Heart left ventricle (tissue), 16 donors: Measurements from ENCODE around the gene TCF7. TPM values are rescaled to one million over a fixed set of nuclear protein-coding genes. Genes with fewer than 3 reads are reported as not detected.

ENCODE experiments used
- ATAC-seq, 4 donors: fragments of 200-7000 bp; cut with Tn5 transposase; one replicate each; pipeline ENCODE4 v1.9.1; 2020 to 2022; ENCODE audit warnings: moderate library complexity in 4 of 4, mild to moderate bottlenecking in 3 of 4, moderate number of reproducible peaks in 1 of 4
- DNase-seq, 5 donors: peaks; one replicate each; pipeline ENCODE4 v3.0.0-alpha.2; 2020
- H3K27ac ChIP-seq, 12 donors: fragments of 200-600 bp; sonication (generic) in 4 of 12; one replicate each; pipeline versions ENCODE4 v1.5.0 to v1.8.0; 2016 to 2022; ENCODE audit warnings: mild to moderate bottlenecking in 2 of 12
- H3K27me3 ChIP-seq, 9 donors: fragments of 200-600 bp; sonication (generic) in 2 of 9; one replicate each; pipeline versions ENCODE4 v1.5.1 to v1.8.0; 2016 to 2022; ENCODE audit warnings: mild to moderate bottlenecking in 3 of 9
- H3K36me3 ChIP-seq, 9 donors: fragments of 200-600 bp; sonication (generic) in 2 of 9; one replicate each; pipeline versions ENCODE4 v1.5.0 to v1.8.0; 2018 to 2022; ENCODE audit warnings: mild to moderate bottlenecking in 2 of 9
- H3K4me1 ChIP-seq, 12 donors: fragments of 200-600 bp; sonication (generic) in 4 of 12; one replicate each; pipeline versions ENCODE4 v1.5.0 to v1.8.0; 2016 to 2022; ENCODE audit warnings: mild to moderate bottlenecking in 3 of 12
- H3K4me3 ChIP-seq, 12 donors: fragments of 200-600 bp; sonication (generic) in 4 of 12; one replicate each; pipeline versions ENCODE4 v1.5.0 to v1.8.0; 2017 to 2022; ENCODE audit warnings: mild to moderate bottlenecking in 9 of 12, moderate library complexity in 4 of 12
- H3K9me3 ChIP-seq, 12 donors: fragments of 200-600 bp; sonication (generic) in 4 of 12; one replicate each; pipeline versions ENCODE4 v1.5.0 to v1.8.0; 2016 to 2022; ENCODE audit warnings: mild to moderate bottlenecking in 1 of 12
- POLR2A ChIP-seq, 2 donors: fragments of 450-650 bp; IDR thresholded peaks; one replicate each; pipeline ENCODE4 v1.6.1; 2017; ENCODE audit warnings: antibody characterized with exemption in 2 of 2, mild to moderate bottlenecking in 2 of 2, moderate library complexity in 2 of 2
- WGBS, 4 donors: extraction: QIAGEN DNeasy Blood & Tissue Kit in 2 of 4; methylation state at CpG; one replicate each; pipeline versions ENCODE4 v1.1.5 to v1.1.7; 2013 to 2018; 5-methylcytosine and 5-hydroxymethylcytosine counted together
- intact Hi-C, 10 donors: fragments of 100-400 bp; cut with DNase I; formaldehyde crosslinking; loops; one replicate each; pipeline versions ENCODE4 v1.11.1 to v1.14.2; 2022
- polyA plus RNA-seq, 2 donors: library from polyadenylated mRNA; stranded (reverse); fragments of 200-250 nt; gene quantifications; one replicate each; pipeline ENCODE4 v1.2.3, GENCODE V29; 2013
- total RNA-seq, 9 donors: library from RNA; depleted of rRNA in 2 of 9; stranded (reverse); fragments of >200 nt in 2 of 9; fragmentation: NEBNext Ultra II Directional in 3 of 9; extraction: Animal tissue kit (Norgen Biotek cat#: 25700) in 3 of 9; gene quantifications; one replicate each; pipeline versions ENCODE4 v1.1.0 to v1.2.4, GENCODE V29; 2016 to 2023
- TF ChIP-seq, protein P1 (sequence below), 12 donors: fragments of 200-600 bp; sonication (generic) in 4 of 12; IDR thresholded peaks; one replicate each; pipeline versions ENCODE4 v1.5.0 to v1.8.0; 2018 to 2022; ENCODE audit warnings: antibody characterized with exemption in 12 of 12, mild to moderate bottlenecking in 5 of 12
- donor health status: ischemic (EF 13 %, LVEDD 7.1; RV severe dilation, severe dysfunction).
- donor health status: healthy with polysubstance abuse.
- donor health status: DM: no; HTN: yes; CAD: no.
- donor health status: DM: no; HTN: no; CAD: no.
- donor health status: ischemic (EF 25% LVEDD 6.9; RV normal size, moderate dysfunction).
- donor health status: ischemic (EF 25% LVEDD 5.7; RV mildly dilated, moderate dysfunction).
- donor health status: healthy.
- donor health status: DM: yes; HTN: yes; CAD: no.
- donor health status: ischemic (EF 35%, LVEDD 5.7; RV mildly dilated, moderate dysfunction).
- donor health status: nonischemic (EF 11% LVEDD 7.7; RV severe dilation, severe dysfunction).
- donor health status: DM: yes; HTN: yes; CAD: no.
- donor health status: PGD.
- donor health status: ischemic (EF 29% LVEDD 5.4; RV normal size, mild dysfunction).
- donor health status: nonischemic (EF 23%, LVEDD 6.1; RV moderate dilation, normal function).

TCF7 gene
- total and polyA plus RNA-seq, 11 donors, result 0.79 to 5.2 (median 1.9) TPM

DNA sequence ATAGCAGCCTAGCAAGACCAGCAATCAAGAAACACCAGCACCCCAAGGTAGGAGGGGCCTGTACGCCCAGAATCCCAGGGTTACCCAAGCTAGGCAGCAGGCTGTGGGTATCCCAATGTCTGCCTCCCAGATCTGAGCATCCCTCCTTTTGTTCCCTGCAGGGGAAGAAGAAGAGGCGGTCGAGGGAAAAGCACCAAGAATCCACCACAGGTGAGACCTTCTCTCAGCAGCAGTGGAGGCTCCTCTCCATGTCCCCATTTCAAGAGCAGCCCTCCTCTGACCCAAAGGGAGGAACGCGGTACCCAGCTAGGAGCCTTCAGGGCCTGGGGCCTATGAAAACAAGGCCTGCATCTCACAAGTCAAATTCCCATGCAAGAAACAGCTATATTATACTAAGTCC is 28.9 kb downstream of the TCF7 start:
- TF ChIP-seq, protein P1, sequence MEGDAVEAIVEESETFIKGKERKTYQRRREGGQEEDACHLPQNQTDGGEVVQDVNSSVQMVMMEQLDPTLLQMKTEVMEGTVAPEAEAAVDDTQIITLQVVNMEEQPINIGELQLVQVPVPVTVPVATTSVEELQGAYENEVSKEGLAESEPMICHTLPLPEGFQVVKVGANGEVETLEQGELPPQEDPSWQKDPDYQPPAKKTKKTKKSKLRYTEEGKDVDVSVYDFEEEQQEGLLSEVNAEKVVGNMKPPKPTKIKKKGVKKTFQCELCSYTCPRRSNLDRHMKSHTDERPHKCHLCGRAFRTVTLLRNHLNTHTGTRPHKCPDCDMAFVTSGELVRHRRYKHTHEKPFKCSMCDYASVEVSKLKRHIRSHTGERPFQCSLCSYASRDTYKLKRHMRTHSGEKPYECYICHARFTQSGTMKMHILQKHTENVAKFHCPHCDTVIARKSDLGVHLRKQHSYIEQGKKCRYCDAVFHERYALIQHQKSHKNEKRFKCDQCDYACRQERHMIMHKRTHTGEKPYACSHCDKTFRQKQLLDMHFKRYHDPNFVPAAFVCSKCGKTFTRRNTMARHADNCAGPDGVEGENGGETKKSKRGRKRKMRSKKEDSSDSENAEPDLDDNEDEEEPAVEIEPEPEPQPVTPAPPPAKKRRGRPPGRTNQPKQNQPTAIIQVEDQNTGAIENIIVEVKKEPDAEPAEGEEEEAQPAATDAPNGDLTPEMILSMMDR (IDR thresholded peaks at IDR 0.05), result no peak
- no peak for TF ChIP-seq POLR2A (IDR thresholded peaks at IDR 0.05)
- WGBS, 4 donors, result 85 to 99% (median 96%) methylated on average over 5 of the region's 5 CpGs
- H3K27ac ChIP-seq, result no peak overlapping the region
- no peaks in the 10 kb centered on the region for H3K9me3 ChIP-seq
- peaks cover 0 to 42% (median 21%) of the 10 kb centered on the region in 12 donors for H3K4me1 ChIP-seq
- H3K36me3 ChIP-seq, result peaks cover 0 to 93% (median 49%) of the 10 kb centered on the region in 9 donors
- no peaks in the 10 kb centered on the region for H3K27me3 ChIP-seq
- no peak overlapping the region for H3K4me3 ChIP-seq
- intact Hi-C loops, result loop anchor here in 5 of 10 donors (1.0 to 5.0 kb wide), 5 partner anchors 40 to 103 kb away; no protein-coding TSS in a partner anchor
- DNase-seq (peak in 1 of 5 donors; percentile 2), ATAC-seq (no peak)

DNA sequence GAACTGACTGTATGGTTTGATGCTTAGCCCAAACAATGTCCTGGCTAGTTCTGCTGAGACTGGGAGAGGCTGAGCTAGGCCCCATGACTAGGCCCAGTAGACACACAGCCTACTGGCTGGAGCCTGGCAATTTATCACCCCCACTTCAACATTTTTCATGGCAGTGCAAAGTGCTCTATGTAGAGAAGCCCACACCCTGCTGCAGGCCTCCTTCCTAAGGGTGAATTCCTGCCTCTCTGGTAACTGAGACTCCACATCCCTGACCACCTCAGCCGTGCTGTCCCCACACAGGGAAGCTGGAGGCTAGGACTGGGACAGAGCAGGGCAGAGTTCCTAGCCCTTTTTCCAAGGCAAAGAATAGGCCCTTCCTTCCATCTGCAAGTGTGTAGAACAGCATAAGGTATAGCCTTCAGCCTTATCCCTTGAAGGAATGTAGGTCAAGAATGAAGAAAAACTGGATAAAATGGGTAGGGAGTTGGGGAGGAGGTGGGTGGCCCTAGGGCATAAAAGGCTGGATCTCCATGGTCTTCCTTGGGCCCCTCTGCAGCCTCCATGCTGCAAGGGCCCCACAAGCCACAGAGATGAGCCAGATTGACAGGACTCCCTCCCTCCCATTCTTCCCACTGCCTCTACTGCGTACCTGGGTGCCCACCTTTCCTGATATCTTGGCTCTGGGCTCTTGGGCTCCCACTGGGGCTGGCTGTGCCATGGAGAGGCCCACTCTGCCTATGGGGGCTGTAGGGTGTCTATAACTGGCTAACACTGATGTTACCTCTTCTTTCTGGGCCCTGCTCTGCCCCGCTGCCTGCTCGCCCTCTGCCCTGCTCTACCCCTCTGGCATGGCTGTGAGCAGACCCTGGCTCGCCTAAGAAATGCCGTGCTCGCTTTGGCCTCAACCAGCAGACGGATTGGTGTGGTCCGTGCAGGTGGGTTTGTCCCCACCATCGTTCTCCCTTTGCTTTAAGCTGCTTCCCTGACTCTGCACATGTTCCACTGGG is 29.8 kb downstream of the TCF7 start:
- intact Hi-C loops, result loop anchor here in 6 of 10 donors (1.0 to 5.0 kb wide), 7 partner anchors 41 to 105 kb away; no protein-coding TSS in a partner anchor
- 93 to 95% (median 95%) methylated on average over 10 of the region's 10 CpGs for WGBS, 4 donors

DNA sequence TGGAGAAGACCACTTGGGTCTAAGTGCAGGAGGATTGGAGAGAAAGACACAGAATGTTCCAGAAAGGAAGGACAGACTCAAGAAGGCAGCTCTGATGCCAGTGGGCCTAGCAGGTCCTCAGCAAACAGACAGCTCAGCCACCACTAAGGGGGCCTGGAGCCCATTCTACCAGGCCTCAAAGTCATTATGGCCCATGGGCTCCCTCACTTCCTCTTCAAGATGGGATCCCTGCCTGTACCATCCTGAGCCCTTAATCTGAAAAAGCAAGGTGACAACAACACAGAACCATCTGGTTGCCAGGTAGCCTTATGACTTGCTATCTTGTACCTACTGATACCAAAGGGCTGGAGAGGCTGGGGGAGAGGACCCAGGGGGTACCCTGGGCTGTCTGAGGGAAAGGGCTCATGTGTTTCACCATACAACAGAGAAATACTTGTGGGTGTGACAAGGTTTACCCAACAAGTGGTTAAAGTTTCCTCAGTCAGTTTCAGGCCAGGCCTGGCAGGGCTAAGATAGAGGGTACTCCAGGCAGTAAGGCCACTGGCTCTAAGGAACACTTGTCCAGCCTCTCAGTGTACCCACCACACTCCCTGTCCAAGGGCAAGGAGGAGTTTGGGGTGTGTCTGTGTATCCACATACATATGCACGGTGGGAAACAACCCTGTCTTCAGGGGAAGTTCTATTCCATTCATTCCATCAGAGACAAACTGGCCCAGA is 30.7 kb downstream of the TCF7 start:
- Histone ChIP-seq H3K36me3 (peaks cover 0 to 93% (median 67%) of the 10 kb centered on the region in 9 donors), H3K4me3 (no peak overlapping the region), H3K27ac (no peak overlapping the region), H3K27me3 (no peaks in the 10 kb centered on the region), H3K4me1 (peaks cover 0 to 38% (median 16%) of the 10 kb centered on the region in 12 donors), H3K9me3 (no peaks in the 10 kb centered on the region)
- DNase-seq (no peak), ATAC-seq (no peak)
- WGBS, 4 donors, result 61 to 88% (median 77%) methylated on average over 1 of the region's 1 CpG
- intact Hi-C loops, result loop anchor here in 4 of 10 donors (2.0 to 5.0 kb wide), 5 partner anchors 42 to 106 kb away; no protein-coding TSS in a partner anchor
- TF ChIP-seq POLR2A (IDR thresholded peaks at IDR 0.05), result no peak
- TF ChIP-seq, protein P1 (IDR thresholded peaks at IDR 0.05), result no peak

More for the DNA sequence above, 29.8 kb downstream of the TCF7 start:
- Histone ChIP-seq H3K4me1 (peaks cover 0 to 38% (median 17%) of the 10 kb centered on the region in 12 donors), H3K27me3 (no peaks in the 10 kb centered on the region), H3K36me3 (peaks cover 0 to 93% (median 57%) of the 10 kb centered on the region in 9 donors), H3K4me3 (no peak overlapping the region), H3K9me3 (no peaks in the 10 kb centered on the region), H3K27ac (no peak overlapping the region)
- DNase-seq (peak in 1 of 5 donors; percentile 0), ATAC-seq (no peak)
- TF ChIP-seq, protein P1 (IDR thresholded peaks at IDR 0.05), result no peak
- no peak for TF ChIP-seq POLR2A (IDR thresholded peaks at IDR 0.05)
